ENCODE data around the gene TSC1. TPM values are rescaled to one million over a fixed set of nuclear protein-coding genes. Genes with fewer than 3 reads are reported as not detected.
"Not testable (repeated sequence)": the region's sequence is repeated elsewhere in the genome, so short reads cannot be mapped to it uniquely, and the experiment has no call there.

Gene TSC1
- total and polyA plus RNA-seq, 8 donors, result 44.4 to 60.3 (median 49.3) TPM

DNA sequence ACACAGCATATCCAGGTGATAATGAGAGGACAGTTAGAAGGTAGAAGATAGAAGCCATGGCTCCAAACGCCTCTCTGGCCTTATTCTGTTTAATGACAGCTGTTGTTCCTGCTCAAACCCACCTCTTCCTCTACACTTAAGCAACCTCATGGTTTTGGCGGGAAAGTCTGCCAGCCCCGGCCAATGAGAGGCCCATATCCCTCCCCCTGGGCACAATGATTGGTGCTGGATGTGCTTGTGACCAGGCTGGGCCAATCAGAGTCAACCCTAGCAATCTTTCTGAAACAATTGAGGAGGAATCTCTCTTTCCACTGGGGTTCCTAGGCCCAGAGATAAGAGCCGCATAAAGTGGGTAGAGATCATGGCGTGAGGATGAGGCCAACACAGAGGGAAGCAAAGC lies 29.3 kb upstream of the TSC1 start:
- Histone ChIP-seq H3K36me3 (no peaks in the 10 kb centered on the region), H3K27ac (no peak overlapping the region), H3K9me3 (no peaks in the 10 kb centered on the region), H3K4me3 (no peak overlapping the region), H3K27me3 (peaks cover 10 to 46% of the 10 kb centered on the region in 2 donors), H3K4me1 (peaks cover 0 to 11% of the 10 kb centered on the region in 2 donors)
- DNase-seq, result no peak
- ATAC-seq, result no peak
- intact Hi-C loops (cut with DNase I), result no loop called here
- TF ChIP-seq, protein P1, sequence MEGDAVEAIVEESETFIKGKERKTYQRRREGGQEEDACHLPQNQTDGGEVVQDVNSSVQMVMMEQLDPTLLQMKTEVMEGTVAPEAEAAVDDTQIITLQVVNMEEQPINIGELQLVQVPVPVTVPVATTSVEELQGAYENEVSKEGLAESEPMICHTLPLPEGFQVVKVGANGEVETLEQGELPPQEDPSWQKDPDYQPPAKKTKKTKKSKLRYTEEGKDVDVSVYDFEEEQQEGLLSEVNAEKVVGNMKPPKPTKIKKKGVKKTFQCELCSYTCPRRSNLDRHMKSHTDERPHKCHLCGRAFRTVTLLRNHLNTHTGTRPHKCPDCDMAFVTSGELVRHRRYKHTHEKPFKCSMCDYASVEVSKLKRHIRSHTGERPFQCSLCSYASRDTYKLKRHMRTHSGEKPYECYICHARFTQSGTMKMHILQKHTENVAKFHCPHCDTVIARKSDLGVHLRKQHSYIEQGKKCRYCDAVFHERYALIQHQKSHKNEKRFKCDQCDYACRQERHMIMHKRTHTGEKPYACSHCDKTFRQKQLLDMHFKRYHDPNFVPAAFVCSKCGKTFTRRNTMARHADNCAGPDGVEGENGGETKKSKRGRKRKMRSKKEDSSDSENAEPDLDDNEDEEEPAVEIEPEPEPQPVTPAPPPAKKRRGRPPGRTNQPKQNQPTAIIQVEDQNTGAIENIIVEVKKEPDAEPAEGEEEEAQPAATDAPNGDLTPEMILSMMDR (IDR thresholded peaks at IDR 0.05), result no peak

DNA sequence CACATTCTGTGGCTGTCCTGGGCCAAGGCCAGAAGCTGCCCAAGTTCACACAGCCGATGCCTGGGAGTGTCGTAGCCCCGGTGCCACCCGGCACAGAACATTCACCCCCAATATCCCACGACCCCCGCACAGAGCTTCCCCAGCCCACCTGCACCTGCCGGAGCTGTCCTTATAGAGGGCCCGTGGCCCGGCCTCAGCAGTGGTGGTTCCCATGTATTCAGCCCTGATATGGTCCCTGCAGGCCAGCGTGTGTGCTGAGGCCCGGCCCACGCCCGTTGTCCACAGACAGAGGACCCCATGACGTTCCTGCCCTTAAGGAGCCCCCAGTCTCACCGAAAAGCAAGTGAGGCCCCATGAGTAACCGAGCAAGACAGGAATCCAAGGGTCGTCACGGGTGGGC lies 28.8 kb upstream of the TSC1 start:
- Histone ChIP-seq H3K4me3 (no peak overlapping the region), H3K36me3 (no peaks in the 10 kb centered on the region), H3K9me3 (no peaks in the 10 kb centered on the region), H3K4me1 (peaks cover 0 to 11% of the 10 kb centered on the region in 2 donors), H3K27me3 (peaks cover 5 to 40% of the 10 kb centered on the region in 2 donors), H3K27ac (no peak overlapping the region)
- TF ChIP-seq, protein P1 (IDR thresholded peaks at IDR 0.05), result no peak
- intact Hi-C loops (cut with DNase I), result no loop called here
- no peak for ATAC-seq
- no peak for DNase-seq

DNA sequence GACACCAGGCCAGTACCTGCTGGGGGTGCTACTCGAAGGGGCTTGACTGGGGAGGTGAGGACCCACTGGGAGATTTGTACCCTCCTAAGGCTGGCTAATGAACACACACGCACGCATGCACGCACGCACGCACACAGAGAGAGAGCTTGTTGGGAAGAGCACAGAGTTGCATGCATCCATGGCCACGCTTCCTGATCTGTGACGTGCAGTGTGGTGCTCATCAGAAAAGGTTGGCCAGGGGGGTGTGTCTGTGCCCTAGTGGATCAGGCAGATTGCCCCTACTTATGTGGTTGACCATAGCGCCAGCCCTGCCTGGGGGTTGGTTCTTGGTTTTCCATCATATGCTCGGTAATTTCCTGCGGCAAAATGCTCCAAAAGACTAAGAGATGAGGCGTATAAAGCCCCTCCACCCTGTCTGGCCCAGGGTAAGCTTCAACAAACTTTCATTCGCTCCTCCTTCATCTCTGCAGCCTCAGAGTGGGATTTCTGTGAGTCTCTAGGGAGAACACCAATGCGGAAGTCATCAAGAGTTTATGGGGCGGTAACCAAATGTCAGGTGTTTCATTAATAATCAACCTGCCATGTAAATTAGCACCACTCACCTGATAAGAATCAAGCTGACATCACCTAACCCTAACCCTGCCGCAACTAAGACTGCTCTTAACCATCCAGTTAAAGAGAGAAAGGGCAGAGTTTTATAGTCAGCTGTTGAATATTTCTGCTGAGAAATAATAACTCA lies 26.1 kb upstream of the TSC1 start:
- Histone ChIP-seq H3K36me3 (no peaks in the 10 kb centered on the region), H3K4me1 (peaks cover 0 to 7% of the 10 kb centered on the region in 2 donors), H3K27me3 (peaks cover 0 to 14% of the 10 kb centered on the region in 2 donors), H3K27ac (no peak overlapping the region), H3K9me3 (no peaks in the 10 kb centered on the region), H3K4me3 (no peak overlapping the region)
- DNase-seq, result peak in 1 of 4 donors; percentile 36
- ATAC-seq, result peak; percentile 81
- TF ChIP-seq, protein P1 (IDR thresholded peaks at IDR 0.05), result no peak
- intact Hi-C loops (cut with DNase I), result no loop called here

DNA sequence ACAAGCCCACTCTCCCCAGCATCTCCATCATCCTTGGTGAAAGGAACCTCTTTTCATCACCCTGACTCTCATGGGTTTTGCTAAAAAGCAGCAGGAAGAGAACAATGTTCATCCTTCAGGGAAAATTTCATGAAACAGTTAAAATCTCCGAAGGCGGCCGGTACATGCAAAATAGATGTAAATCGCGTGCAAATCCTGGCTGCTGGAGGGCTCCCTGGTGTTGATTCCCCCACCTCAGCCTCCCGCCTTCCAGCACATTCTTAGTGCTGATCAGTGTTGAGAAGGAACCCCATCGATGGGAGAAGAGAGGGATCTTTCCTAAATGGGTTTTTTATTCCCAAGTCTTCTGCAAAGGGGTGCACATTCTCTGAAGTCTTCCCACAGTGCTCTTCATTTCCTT lies 25.4 kb upstream of the TSC1 start:
- H3K27ac ChIP-seq, result no peak overlapping the region

DNA sequence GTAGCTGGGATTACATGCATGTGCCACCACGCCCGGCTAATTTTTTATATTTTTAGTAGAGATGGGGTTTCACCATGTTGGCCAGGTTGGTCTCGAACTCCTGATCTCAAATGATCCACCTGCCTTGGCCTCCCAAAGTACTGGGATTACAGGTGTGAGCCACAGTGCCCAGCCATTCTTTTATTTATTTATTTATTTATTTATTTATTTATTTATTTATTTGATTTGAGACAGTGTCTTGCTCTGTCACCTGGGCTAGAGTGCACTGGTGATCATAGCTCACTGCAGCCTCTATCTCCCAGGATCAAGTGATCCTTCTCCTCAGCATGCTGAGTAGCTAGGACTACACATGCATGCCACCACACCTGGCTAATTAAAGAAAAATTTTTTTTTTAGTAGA lies 23.5 kb upstream of the TSC1 start:
- H3K27ac ChIP-seq; ATAC-seq; H3K9me3 ChIP-seq; DNase-seq; H3K4me1 ChIP-seq; intact Hi-C loops (cut with DNase I); H3K4me3 ChIP-seq; H3K27me3 ChIP-seq; H3K36me3 ChIP-seq: not testable (repeated sequence)

More for the DNA sequence above, 25.4 kb upstream of the TSC1 start:
- peaks cover 0 to 14% of the 10 kb centered on the region in 2 donors for H3K27me3 ChIP-seq
- intact Hi-C loops (cut with DNase I), result no loop called here
- TF ChIP-seq, protein P1 (IDR thresholded peaks at IDR 0.05), result no peak
- no peaks in the 10 kb centered on the region for H3K9me3 ChIP-seq
- ATAC-seq (no peak), DNase-seq (no peak)
- no peak overlapping the region for H3K4me3 ChIP-seq
- H3K4me1 ChIP-seq, result peaks cover 0 to 7% of the 10 kb centered on the region in 2 donors
- H3K36me3 ChIP-seq, result no peaks in the 10 kb centered on the region

DNA sequence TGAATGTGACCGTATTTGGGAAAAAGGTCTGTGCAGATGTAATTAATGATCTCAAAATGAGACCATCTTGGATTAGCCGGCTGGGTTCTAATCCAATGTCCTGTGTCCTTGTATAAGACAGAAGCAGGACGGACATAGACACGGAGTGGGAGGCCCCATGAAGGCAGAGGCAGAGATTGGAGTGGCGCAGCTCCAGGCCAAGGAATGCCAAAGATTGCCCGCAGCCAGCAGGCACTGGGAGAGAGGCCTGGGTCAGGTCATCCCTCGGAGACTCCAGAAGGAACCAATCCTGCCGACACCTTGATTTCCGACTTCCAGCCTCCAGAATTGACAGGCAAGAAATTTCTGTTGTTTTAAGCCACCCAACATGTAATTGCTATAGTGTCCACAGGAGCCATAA lies 21.1 kb upstream of the TSC1 start:
- intact Hi-C loops (cut with DNase I), result no loop called here

More for the DNA sequence above, 21.1 kb upstream of the TSC1 start:
- DNase-seq (no peak), ATAC-seq (no peak)
- Histone ChIP-seq H3K4me1 (no peaks in the 10 kb centered on the region), H3K36me3 (no peaks in the 10 kb centered on the region), H3K27me3 (no peaks in the 10 kb centered on the region), H3K4me3 (no peak overlapping the region), H3K27ac (no peak overlapping the region), H3K9me3 (no peaks in the 10 kb centered on the region)
- TF ChIP-seq, protein P1 (IDR thresholded peaks at IDR 0.05), result no peak
